Measurements from ENCODE around the gene UVRAG. TPM values are rescaled to one million over a fixed set of nuclear protein-coding genes. Genes with fewer than 3 reads are reported as not detected.

UVRAG gene
- total and polyA plus RNA-seq, 2 of the 13 experiments (the other 11 are each of a cell fraction or from before 2014, with no cell fraction given) = 9.7 to 17.3 TPM

DNA sequence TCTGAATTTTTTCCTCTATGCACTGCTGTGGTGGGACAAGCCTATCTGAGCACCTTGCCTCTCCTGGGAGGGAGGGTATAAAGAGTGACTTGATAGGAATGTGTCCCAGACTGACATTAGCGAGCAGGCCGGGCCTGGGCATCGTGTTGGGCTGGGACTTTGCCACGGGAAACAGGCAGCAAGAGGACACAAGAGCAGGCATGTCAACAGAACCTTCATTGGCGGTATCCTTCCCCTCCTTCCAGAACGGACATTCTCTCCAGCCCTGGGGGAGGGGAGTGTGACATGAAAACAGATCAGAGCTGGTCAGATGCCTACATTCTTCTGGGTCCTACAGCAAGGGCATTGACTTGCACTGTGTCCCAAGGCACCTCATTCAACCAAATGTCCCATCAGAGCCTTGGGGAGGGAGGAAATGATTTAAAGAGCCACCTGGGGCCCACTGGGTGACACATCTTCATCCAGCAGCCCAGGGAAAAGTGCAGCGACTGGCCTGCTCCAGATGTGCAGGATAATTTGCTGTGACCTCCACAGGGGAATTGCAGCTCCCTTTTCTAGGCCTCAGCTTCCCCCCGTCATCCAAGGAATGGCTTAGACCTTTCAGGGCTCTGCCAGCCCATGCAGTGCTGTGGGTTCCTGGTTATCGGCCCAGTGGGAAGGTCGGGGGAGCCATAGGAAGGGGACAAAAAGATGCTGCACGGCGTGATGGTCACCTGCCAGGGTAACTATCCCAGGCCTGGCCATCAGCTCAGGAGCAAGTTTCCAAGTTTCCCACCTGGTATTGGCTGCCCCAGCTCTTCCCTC lies 21.8 kb upstream of the UVRAG start (continued):
- TF ChIP-seq MYC (CRISPR knock-in tag; IDR thresholded peaks at IDR 0.05; ENCODE audit: borderline replicate concordance) (peak; percentile 46; the same call in 1 of the 2 replicates), HNRNPK (IDR thresholded peaks at IDR 0.05; ENCODE audit: low read depth, low read length, poor library complexity, severe bottlenecking) (no peak), ZNF335 (CRISPR knock-in tag; IDR thresholded peaks at IDR 0.05) (0 out of 2 replicates have a peak, but pooled peaks have one; percentile 46), TBX2 (CRISPR knock-in tag; IDR thresholded peaks at IDR 0.05; ENCODE audit: borderline replicate concordance) (peak; percentile 51; the same call in 1 of the 2 replicates), HDAC2 (CRISPR knock-in tag; IDR thresholded peaks at IDR 0.05) (peak; percentile 70), ZNF546 (CRISPR knock-in tag; conservative IDR thresholded peaks at IDR 0.05) (no peak), FOXA3 (CRISPR knock-in tag; IDR thresholded peaks at IDR 0.05) (peak; percentile 50; the same call in 1 of the 2 replicates), SMAD9 (CRISPR knock-in tag; IDR thresholded peaks at IDR 0.05) (no peak), RARA (CRISPR knock-in tag; IDR thresholded peaks at IDR 0.05) (peak; percentile 26; the same call in 1 of the 2 replicates)
- TF ChIP-seq, protein P1, sequence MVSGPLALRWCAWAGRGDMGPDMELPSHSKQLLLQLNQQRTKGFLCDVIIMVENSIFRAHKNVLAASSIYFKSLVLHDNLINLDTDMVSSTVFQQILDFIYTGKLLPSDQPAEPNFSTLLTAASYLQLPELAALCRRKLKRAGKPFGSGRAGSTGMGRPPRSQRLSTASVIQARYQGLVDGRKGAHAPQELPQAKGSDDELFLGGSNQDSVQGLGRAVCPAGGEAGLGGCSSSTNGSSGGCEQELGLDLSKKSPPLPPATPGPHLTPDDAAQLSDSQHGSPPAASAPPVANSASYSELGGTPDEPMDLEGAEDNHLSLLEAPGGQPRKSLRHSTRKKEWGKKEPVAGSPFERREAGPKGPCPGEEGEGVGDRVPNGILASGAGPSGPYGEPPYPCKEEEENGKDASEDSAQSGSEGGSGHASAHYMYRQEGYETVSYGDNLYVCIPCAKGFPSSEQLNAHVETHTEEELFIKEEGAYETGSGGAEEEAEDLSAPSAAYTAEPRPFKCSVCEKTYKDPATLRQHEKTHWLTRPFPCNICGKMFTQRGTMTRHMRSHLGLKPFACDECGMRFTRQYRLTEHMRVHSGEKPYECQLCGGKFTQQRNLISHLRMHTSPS (CRISPR knock-in tag; IDR thresholded peaks at IDR 0.05; ENCODE audit: low read depth) = peak; percentile 83; the same call in 1 of the 2 replicates
- TF ChIP-seq, protein P2, sequence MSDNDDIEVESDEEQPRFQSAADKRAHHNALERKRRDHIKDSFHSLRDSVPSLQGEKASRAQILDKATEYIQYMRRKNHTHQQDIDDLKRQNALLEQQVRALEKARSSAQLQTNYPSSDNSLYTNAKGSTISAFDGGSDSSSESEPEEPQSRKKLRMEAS (IDR thresholded peaks at IDR 0.05) = peak; percentile 59
- TF ChIP-seq, protein P3, sequence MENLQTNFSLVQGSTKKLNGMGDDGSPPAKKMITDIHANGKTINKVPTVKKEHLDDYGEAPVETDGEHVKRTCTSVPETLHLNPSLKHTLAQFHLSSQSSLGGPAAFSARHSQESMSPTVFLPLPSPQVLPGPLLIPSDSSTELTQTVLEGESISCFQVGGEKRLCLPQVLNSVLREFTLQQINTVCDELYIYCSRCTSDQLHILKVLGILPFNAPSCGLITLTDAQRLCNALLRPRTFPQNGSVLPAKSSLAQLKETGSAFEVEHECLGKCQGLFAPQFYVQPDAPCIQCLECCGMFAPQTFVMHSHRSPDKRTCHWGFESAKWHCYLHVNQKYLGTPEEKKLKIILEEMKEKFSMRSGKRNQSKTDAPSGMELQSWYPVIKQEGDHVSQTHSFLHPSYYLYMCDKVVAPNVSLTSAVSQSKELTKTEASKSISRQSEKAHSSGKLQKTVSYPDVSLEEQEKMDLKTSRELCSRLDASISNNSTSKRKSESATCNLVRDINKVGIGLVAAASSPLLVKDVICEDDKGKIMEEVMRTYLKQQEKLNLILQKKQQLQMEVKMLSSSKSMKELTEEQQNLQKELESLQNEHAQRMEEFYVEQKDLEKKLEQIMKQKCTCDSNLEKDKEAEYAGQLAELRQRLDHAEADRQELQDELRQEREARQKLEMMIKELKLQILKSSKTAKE (CRISPR knock-in tag; IDR thresholded peaks at IDR 0.05; ENCODE audit: borderline replicate concordance) = peak; percentile 40
- TF ChIP-seq, protein P4, sequence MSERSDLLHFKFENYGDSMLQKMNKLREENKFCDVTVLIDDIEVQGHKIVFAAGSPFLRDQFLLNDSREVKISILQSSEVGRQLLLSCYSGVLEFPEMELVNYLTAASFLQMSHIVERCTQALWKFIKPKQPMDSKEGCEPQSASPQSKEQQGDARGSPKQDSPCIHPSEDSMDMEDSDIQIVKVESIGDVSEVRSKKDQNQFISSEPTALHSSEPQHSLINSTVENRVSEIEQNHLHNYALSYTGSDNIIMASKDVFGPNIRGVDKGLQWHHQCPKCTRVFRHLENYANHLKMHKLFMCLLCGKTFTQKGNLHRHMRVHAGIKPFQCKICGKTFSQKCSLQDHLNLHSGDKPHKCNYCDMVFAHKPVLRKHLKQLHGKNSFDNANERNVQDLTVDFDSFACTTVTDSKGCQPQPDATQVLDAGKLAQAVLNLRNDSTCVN (CRISPR knock-in tag; IDR thresholded peaks at IDR 0.05; ENCODE audit: borderline replicate concordance) = peak; percentile 36; the same call in 1 of the 2 replicates
- TF ChIP-seq, protein P5, sequence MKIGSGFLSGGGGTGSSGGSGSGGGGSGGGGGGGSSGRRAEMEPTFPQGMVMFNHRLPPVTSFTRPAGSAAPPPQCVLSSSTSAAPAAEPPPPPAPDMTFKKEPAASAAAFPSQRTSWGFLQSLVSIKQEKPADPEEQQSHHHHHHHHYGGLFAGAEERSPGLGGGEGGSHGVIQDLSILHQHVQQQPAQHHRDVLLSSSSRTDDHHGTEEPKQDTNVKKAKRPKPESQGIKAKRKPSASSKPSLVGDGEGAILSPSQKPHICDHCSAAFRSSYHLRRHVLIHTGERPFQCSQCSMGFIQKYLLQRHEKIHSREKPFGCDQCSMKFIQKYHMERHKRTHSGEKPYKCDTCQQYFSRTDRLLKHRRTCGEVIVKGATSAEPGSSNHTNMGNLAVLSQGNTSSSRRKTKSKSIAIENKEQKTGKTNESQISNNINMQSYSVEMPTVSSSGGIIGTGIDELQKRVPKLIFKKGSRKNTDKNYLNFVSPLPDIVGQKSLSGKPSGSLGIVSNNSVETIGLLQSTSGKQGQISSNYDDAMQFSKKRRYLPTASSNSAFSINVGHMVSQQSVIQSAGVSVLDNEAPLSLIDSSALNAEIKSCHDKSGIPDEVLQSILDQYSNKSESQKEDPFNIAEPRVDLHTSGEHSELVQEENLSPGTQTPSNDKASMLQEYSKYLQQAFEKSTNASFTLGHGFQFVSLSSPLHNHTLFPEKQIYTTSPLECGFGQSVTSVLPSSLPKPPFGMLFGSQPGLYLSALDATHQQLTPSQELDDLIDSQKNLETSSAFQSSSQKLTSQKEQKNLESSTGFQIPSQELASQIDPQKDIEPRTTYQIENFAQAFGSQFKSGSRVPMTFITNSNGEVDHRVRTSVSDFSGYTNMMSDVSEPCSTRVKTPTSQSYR (CRISPR knock-in tag; IDR thresholded peaks at IDR 0.05; ENCODE audit: borderline replicate concordance) = peak; percentile 85
- TF ChIP-seq, protein P6, sequence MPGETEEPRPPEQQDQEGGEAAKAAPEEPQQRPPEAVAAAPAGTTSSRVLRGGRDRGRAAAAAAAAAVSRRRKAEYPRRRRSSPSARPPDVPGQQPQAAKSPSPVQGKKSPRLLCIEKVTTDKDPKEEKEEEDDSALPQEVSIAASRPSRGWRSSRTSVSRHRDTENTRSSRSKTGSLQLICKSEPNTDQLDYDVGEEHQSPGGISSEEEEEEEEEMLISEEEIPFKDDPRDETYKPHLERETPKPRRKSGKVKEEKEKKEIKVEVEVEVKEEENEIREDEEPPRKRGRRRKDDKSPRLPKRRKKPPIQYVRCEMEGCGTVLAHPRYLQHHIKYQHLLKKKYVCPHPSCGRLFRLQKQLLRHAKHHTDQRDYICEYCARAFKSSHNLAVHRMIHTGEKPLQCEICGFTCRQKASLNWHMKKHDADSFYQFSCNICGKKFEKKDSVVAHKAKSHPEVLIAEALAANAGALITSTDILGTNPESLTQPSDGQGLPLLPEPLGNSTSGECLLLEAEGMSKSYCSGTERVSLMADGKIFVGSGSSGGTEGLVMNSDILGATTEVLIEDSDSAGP (CRISPR knock-in tag; IDR thresholded peaks at IDR 0.05; ENCODE audit: borderline replicate concordance) = peak; percentile 52; the same call in 1 of the 2 replicates

All from HepG2 (cell line).